Coronary artery (tissue), 2 donors: ENCODE results near the gene NMRAL1.

Experiments used
- DNase-seq: peaks from one replicate; pipeline ENCODE4 v3.0.0-alpha.2; 2017; ENCODE audit warnings: low spot score
- H3K27ac ChIP-seq, 2 donors: fragments of 200-600 bp; sonication (generic); one replicate each; pipeline ENCODE4 v1.5.1; 2016 to 2019
- H3K4me3 ChIP-seq: fragments of 200-600 bp; sonication (generic); 2 replicates; pipeline ENCODE4 v1.5.1; 2016; ENCODE audit warnings: mild to moderate bottlenecking, moderate library complexity
- TF ChIP-seq, protein P1 (sequence below): fragments of 200-600 bp; sonication (generic); IDR thresholded peaks from one replicate; pipeline ENCODE4 v1.5.1; 2019; ENCODE audit warnings: antibody characterized with exemption

NMRAL1 gene

DNA sequence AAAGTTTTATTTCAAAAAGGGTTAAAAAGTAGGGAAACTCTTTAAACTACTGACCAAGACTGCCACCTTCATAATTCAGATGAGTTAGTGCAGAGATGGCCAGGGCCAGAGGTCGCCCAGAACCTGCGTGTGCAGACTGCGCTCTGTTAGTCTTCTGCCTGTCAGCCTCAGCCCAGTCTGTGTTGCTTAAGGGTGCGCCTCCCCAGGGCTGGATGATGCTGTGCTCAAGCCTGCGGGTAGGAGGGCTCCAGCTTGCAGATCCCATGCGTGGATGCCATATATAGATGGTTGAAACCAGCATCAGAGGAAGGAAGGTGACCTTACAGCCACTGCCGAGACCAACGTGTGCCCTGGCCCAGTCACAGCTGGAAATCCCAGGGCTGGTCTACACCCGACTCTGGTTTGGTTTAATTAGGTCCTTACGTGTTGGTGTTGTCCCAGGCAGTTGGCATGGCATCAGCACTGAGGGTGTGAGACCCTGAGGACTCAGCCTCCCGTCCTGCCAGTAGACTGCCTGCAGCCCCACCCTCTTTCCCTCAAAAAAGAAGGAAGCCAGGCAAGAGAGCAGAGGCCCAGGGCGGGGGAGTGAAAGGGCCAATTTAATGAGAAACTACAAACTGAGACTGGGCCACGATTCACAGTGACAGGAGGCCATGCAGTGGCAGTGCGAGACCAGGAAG, 36.5 kb upstream of the NMRAL1 start:
- no peak for DNase-seq
- TF ChIP-seq, protein P1, sequence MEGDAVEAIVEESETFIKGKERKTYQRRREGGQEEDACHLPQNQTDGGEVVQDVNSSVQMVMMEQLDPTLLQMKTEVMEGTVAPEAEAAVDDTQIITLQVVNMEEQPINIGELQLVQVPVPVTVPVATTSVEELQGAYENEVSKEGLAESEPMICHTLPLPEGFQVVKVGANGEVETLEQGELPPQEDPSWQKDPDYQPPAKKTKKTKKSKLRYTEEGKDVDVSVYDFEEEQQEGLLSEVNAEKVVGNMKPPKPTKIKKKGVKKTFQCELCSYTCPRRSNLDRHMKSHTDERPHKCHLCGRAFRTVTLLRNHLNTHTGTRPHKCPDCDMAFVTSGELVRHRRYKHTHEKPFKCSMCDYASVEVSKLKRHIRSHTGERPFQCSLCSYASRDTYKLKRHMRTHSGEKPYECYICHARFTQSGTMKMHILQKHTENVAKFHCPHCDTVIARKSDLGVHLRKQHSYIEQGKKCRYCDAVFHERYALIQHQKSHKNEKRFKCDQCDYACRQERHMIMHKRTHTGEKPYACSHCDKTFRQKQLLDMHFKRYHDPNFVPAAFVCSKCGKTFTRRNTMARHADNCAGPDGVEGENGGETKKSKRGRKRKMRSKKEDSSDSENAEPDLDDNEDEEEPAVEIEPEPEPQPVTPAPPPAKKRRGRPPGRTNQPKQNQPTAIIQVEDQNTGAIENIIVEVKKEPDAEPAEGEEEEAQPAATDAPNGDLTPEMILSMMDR: no peak
- Histone ChIP-seq H3K4me3 (no peak overlapping the region), H3K27ac (no peak overlapping the region)

DNA sequence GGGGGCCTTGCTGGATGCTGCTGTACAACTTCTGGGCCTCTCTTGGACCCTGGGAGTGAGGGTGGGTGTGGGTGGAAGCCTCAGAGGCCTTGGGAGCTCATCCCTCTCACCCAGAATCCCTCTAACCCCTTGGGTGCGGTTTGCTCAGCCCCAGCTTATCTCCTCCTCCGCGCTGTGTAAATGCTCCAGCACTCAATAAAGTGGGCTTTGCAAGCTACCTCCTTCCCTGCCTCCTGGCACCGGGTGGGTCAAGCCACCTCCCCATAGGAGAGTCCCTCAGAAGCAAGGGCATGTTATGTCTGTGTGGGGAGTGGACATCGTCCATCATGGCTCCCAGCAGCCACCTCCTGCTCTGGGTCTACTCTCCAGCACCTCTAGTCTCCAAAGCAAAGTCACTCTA, 35.7 kb upstream of the NMRAL1 start:
- DNase-seq: no peak
- H3K27ac ChIP-seq: no peak overlapping the region
- TF ChIP-seq, protein P1: no peak
- H3K4me3 ChIP-seq: no peak overlapping the region

DNA sequence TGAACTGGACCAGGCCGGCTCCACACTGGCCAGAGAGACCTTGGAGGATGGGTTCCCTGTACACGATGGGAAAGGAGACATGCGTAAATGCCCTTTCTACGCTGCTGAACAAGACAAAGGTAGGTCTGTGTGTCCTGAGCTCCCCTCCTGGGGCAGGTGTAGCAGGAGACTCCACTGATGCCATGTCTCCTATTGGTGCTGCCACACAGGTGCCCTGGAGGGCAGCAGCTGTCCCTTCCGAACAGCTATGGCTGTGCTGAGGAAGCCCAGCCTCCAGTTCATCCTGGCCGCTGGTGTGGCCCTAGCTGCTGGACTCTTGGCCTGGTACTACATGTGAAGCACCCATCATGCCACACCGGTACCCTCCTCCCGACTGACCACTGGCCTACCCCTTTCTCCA, 35.0 kb upstream of the NMRAL1 start:
- no peak overlapping the region for H3K4me3 ChIP-seq
- no peak for DNase-seq
- TF ChIP-seq, protein P1: no peak
- no peak overlapping the region for H3K27ac ChIP-seq

DNA sequence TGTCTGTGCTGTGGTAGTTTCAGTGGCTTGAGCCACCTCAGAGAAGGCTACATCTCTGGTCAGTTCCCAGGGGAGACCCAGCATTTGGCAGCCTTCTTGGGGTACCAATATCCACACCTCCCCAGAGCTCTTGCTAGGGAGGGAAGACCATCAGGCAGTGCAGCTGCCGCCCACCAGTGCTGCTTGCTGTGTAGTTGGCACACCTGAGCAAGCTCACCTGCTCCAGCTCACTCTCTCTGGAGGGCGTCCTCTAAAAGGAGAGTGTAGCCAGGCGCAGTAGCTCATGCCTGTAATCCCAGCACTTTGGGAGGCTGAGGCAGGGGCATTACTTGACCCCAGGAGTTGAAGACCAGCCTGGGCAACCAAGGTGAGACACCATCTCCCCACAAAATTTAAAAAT, 34.4 kb upstream of the NMRAL1 start:
- TF ChIP-seq, protein P1: no peak
- H3K27ac ChIP-seq: no peak overlapping the region
- DNase-seq: no peak
- no peak overlapping the region for H3K4me3 ChIP-seq

DNA sequence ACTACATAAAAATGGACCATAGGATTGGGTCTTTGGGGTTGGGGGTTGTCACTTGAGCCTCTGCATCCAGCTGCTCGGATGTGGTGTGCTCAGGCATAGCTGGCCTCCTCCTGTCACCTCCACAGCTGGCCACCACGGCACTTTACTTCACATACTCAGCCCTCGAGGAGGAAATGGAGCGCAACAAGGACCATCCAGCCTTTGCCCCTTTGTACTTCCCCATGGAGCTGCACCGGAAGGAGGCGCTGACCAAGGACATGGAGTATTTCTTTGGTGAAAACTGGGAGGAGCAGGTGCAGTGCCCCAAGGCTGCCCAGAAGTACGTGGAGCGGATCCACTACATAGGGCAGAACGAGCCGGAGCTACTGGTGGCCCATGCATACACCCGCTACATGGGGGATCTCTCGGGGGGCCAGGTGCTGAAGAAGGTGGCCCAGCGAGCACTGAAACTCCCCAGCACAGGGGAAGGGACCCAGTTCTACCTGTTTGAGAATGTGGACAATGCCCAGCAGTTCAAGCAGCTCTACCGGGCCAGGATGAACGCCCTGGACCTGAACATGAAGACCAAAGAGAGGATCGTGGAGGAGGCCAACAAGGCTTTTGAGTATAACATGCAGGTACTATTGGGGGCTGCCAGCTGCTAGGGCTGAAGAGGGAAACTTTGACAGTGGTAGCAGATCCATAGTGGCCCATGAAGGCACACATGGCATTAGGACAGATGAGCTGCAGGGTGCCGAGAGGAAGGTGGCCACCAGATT, 33.3 kb upstream of the NMRAL1 start:
- Histone ChIP-seq H3K4me3 (no peak overlapping the region), H3K27ac (no peak overlapping the region)
- no peak for DNase-seq
- TF ChIP-seq, protein P1: no peak

DNA sequence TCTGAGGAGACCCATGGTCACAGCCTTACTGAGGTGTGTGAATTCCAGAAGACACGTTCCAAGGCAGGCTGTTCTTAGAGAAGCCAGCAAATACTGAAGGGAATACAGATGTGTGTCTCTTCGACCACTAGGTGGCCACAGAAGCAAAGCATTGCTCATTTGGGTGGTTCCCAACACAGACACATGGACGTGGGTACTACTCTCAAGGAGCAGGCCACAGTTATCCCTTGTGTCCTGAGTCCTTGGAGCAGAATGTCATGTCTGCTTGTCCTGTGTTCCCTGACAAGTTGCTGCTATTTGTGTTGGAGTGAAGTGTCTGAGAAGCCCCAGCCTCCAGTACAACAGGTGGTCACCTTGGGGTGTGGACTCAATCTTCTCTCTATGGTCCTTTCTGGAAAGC, 32.0 kb upstream of the NMRAL1 start:
- Histone ChIP-seq H3K4me3 (no peak overlapping the region), H3K27ac (no peak overlapping the region)
- no peak for DNase-seq
- TF ChIP-seq, protein P1: peak; percentile 63
